Activated CD8-positive, alpha-beta memory T cell treated with anti-CD3 and anti-CD28 coated beads, Interleukin-2, amount 10 ng/mL, durations not matched to agents 7 days and 5 days (primary cell): ENCODE results near the gene ZNF385D. TPM values are rescaled to one million over a fixed set of nuclear protein-coding genes. Genes with fewer than 3 reads are reported as not detected.

Source experiments
- ATAC-seq: fragments of 150-1000 bp; cut with Tn5 transposase; one replicate; pipeline ENCODE4 v1.10.0; 2021; ENCODE audit warnings: moderate library complexity
- CTCF ChIA-PET: fragments of 350-600 bp; sonication (Branson Sonifier 250); formaldehyde crosslinking; loops from one replicate; lab custom pipeline; 2021; ENCODE audit warnings: antibody characterized with exemption; lab: Charles Lee
- DNase-seq: peaks from one replicate; pipeline ENCODE4 v3.0.0-alpha.2; 2020
- H3K27ac Mint-ChIP-seq: one replicate; pipeline ENCODE4 v1.8.0; 2021; ENCODE audit warnings: mild to moderate bottlenecking, mixed read lengths
- H3K27me3 Mint-ChIP-seq: one replicate; pipeline ENCODE4 v1.8.0; 2021; ENCODE audit warnings: mixed read lengths
- H3K36me3 Mint-ChIP-seq: one replicate; pipeline ENCODE4 v1.8.0; 2021; ENCODE audit warnings: mild to moderate bottlenecking, mixed read lengths
- H3K4me1 Mint-ChIP-seq: one replicate; pipeline ENCODE4 v1.8.0; 2021; ENCODE audit warnings: mixed read lengths
- H3K4me3 Mint-ChIP-seq: one replicate; pipeline ENCODE4 v1.8.0; 2021; ENCODE audit warnings: mild to moderate bottlenecking, moderate library complexity, mixed read lengths
- H3K9me3 Mint-ChIP-seq: one replicate; pipeline ENCODE4 v1.8.0; 2022; ENCODE audit warnings: low read depth, mixed read lengths
- total RNA-seq, 2 experiments: library from RNA; stranded (reverse); gene quantifications; one replicate each; pipeline ENCODE4 v1.2.3, GENCODE V29; 2021

ZNF385D gene, protein sequence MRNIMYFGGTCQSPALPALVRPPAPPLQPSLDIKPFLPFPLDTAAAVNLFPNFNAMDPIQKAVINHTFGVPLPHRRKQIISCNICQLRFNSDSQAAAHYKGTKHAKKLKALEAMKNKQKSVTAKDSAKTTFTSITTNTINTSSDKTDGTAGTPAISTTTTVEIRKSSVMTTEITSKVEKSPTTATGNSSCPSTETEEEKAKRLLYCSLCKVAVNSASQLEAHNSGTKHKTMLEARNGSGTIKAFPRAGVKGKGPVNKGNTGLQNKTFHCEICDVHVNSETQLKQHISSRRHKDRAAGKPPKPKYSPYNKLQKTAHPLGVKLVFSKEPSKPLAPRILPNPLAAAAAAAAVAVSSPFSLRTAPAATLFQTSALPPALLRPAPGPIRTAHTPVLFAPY
- not detected for total RNA-seq

DNA sequence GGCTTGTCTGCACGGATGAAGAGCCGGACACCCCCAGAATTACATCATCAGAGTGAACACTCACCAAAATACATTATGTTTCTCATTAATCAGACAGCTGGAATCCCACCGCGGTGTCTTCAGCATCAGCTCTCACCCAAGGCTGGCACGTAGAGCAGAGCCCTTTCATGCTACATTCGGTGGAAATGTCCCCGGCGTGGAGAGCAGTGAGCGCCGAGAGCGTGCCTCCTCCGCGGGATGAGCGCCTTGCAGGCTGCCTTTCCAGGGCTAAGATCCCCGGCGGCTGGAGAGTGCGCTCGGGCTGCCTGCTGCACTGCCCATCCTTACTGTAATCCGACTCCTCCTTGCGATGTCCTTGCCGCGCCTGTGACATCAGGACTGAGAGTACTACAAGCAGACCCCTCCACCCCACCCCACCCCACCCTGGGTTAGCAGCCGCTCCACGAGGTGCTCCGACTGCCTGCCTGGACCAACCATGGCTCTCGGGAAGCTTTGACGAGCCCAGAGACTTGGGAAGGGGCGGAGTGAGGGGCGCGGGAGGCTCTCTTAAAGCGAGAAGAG lies at the start of gene ZNF385D:
ZNF385D (minus strand) TSS at position 380 of the 561 bp plus-strand sequence; CDS start at position 86, 294 bp downstream.
- no peak for DNase-seq
- H3K27me3 Mint-ChIP-seq, result peaks cover 5% of the 10 kb centered on the region
- H3K36me3 Mint-ChIP-seq, result no peaks in the 10 kb centered on the region
- no peak for ATAC-seq
- H3K4me1 Mint-ChIP-seq, result no peaks in the 10 kb centered on the region
- H3K4me3 Mint-ChIP-seq, result no peak within 1 kb of the TSS
- no peak within 1 kb of the TSS for H3K27ac Mint-ChIP-seq
- CTCF ChIA-PET, result no interaction called here
- no peaks in the 10 kb centered on the region for H3K9me3 Mint-ChIP-seq

DNA sequence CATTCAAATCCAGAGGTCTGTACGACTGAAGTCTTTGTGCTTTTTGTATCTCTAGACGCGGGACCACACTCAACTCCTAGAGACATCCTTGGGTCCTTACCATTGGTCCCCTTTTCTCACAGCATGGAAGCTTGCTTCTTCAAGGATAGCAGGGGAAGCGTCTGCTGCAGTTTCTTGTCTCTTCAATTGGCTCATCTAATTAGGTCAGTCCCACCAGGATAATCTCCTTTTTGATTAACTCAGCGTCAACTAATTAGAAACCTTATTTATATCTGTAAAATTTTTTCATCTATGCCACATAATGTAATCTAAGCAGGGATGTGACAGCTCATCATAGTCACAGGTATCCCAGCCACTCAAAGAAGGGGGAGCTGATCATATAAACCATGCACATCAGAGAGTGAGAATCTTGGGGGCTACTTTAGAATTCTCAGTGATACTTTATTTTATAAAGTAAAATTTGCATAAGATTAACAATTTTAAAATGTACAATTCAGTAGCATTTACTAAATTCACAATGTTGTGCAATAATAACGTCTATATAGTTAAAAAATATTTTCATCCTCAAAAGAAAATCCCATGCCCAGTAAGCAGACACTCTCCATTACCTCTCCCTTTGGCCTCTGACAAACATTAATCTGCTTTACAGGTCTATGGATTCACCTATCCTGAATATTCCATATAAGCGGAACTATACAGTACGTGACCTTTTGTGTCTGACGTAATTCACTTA lies 47.5 kb upstream of the ZNF385D start:
- CTCF ChIA-PET, result no interaction called here
- Mint-ChIP-seq H3K27ac (no peak overlapping the region), H3K36me3 (no peaks in the 10 kb centered on the region), H3K4me1 (no peaks in the 10 kb centered on the region), H3K9me3 (peaks cover 11% of the 10 kb centered on the region), H3K4me3 (no peak overlapping the region), H3K27me3 (no peaks in the 10 kb centered on the region)
- no peak for DNase-seq
- ATAC-seq, result no peak

DNA sequence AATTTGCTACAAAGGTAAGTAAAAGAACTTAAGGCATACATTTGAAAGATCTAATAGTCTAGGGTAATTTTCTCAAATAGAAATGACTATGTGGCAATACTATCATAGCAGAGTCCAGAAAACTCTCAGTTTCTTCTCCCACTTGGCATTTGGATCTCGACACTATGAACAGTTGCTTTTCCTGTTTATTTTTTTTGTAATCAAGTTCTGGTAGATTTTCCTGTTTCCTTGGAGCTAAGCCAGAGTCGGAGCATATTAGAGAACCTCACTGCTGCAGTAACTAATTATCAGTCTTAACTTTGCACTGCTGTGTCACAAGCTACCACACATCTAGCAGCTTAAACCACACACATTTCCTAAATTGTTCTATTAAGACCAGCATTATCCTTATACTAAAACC lies 44.9 kb upstream of the ZNF385D start:
- H3K36me3 Mint-ChIP-seq, result no peaks in the 10 kb centered on the region
- ATAC-seq (no peak), DNase-seq (no peak)
- CTCF ChIA-PET, result no interaction called here
- no peaks in the 10 kb centered on the region for H3K4me1 Mint-ChIP-seq
- H3K4me3 Mint-ChIP-seq, result no peak overlapping the region
- no peaks in the 10 kb centered on the region for H3K27me3 Mint-ChIP-seq
- peaks cover 9% of the 10 kb centered on the region for H3K9me3 Mint-ChIP-seq
- H3K27ac Mint-ChIP-seq, result no peak overlapping the region

DNA sequence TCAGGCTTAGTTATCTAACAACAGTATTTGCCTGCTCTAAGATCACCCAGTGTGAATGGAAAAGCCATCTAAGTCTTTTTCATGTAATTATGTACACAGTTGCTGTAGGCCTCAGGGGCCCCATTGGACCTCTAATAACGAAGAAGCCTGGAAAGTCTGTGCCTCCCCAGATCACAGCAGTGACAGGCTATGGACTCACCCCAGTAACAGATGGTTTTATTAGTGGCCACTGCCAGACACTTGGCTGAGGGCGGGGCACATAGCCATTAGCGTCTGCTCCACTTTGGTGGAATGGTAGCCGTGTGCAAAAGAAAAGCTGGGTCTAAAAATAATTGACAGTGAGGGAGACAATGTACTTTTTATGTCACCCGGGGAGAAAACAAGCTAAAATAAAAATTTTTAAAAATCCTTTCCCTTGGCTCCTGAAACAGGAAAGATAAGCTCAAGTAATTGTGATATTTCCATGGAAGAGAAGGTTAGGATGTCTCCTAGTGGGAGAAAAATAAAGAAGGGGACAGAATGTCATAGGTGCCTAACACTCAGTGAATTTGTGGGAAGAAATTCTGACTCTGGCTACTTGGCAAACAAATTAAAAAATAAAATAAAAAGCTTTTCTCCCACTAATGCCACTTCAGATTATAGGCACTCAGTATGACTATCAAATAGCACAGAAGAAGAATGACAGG lies 44.3 kb upstream of the ZNF385D start:
- Mint-ChIP-seq H3K36me3 (no peaks in the 10 kb centered on the region), H3K4me3 (no peak overlapping the region), H3K27me3 (no peaks in the 10 kb centered on the region), H3K9me3 (peaks cover 6% of the 10 kb centered on the region), H3K27ac (no peak overlapping the region), H3K4me1 (no peaks in the 10 kb centered on the region)
- DNase-seq, result no peak
- CTCF ChIA-PET, result no interaction called here
- ATAC-seq, result no peak

DNA sequence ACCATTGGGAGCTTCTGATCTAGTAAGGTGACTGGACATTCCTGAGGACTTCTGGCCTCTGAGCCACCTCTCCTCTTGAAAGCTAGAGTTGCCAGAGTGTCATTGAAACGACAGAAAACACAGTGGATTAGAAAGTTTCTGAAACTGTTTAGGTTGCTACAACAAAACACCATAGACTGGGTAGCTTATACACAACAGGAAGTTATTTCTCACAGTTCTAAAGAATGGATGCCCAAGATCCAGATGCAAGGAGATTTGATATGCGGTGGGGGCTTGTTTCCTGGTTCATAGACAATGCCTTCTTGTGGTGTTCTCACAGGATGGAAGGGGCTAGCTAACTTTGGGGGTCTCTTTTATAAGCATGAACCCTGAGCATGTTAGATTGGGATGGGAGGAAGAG lies 43.3 kb upstream of the ZNF385D start:
- peaks cover 6% of the 10 kb centered on the region for H3K9me3 Mint-ChIP-seq
- H3K4me1 Mint-ChIP-seq, result no peaks in the 10 kb centered on the region
- no peak for DNase-seq
- no peaks in the 10 kb centered on the region for H3K36me3 Mint-ChIP-seq
- H3K27ac Mint-ChIP-seq, result no peak overlapping the region
- no peak overlapping the region for H3K4me3 Mint-ChIP-seq
- no peak for ATAC-seq
- CTCF ChIA-PET, result no interaction called here
- no peaks in the 10 kb centered on the region for H3K27me3 Mint-ChIP-seq

DNA sequence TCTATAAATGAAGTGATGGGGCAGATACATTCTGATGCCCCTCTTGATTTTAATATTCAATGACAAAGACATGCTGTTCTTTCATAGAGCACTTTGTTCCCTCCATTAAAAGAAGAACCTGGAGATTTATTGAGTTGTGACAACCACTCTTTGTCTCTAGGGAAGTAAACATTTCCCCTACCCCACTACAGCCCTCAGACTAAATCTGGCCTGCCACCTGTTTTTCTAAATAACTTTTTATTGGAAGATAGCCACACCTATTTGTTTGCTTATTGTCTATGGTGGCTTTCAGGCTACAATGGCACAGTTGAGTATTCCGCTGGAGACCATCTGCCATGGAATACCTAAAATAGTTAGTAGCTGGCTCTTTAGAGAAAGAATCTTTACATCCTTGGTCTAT lies 41.2 kb upstream of the ZNF385D start:
- no peak for ATAC-seq
- Mint-ChIP-seq H3K4me3 (no peak overlapping the region), H3K36me3 (no peaks in the 10 kb centered on the region), H3K9me3 (peaks cover 2% of the 10 kb centered on the region), H3K27me3 (no peaks in the 10 kb centered on the region), H3K27ac (no peak overlapping the region), H3K4me1 (no peaks in the 10 kb centered on the region)
- no peak for DNase-seq
- CTCF ChIA-PET, result no interaction called here

DNA sequence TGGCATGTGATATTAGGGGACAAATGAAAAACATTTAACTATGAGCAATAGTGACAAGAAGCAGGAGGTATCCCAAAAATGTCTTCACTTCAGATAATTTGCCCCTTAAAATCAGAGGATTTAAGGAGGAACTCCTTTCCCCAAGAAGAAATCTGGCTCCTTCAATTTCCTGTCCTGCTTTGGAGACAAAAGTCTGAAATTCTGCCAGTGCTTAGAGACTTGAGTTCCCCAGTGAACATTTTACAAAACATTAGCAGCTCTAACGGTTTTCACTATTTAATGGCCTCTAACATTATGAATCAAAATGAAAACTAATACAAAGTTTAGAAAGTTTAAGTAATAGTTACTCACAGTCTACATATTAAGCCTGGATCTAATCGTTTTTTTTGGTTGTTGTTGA lies 40.3 kb upstream of the ZNF385D start:
- no peak for ATAC-seq
- CTCF ChIA-PET, result no interaction called here
- no peak overlapping the region for H3K27ac Mint-ChIP-seq

DNA sequence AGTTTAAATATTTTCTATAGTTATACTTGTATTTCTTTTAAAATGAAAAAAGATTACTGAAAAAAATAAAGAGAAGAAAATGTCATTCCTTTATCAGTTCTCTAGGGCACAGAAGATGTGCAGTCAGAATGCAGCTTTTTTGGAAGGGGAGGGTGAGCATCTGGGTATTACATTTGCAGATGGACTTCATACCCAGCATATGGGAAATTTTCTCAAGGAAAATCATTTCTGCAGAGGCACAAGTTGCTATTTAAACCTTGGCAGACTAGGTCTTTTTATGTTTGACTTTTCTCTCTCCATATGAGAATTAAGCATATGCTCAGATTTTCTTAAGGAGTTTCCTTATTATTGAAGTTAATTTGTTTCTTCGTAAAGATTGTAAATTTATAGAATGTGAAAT lies 39.5 kb upstream of the ZNF385D start:
- Mint-ChIP-seq H3K36me3 (no peaks in the 10 kb centered on the region), H3K27ac (no peak overlapping the region), H3K27me3 (no peaks in the 10 kb centered on the region), H3K4me1 (no peaks in the 10 kb centered on the region), H3K9me3 (peaks cover 7% of the 10 kb centered on the region), H3K4me3 (no peak overlapping the region)
- DNase-seq (no peak), ATAC-seq (no peak)
- CTCF ChIA-PET, result no interaction called here

More for the DNA sequence above, 40.3 kb upstream of the ZNF385D start:
- Mint-ChIP-seq H3K36me3 (no peaks in the 10 kb centered on the region), H3K9me3 (peaks cover 7% of the 10 kb centered on the region), H3K4me3 (no peak overlapping the region), H3K27me3 (no peaks in the 10 kb centered on the region), H3K4me1 (no peaks in the 10 kb centered on the region)
- no peak for DNase-seq

DNA sequence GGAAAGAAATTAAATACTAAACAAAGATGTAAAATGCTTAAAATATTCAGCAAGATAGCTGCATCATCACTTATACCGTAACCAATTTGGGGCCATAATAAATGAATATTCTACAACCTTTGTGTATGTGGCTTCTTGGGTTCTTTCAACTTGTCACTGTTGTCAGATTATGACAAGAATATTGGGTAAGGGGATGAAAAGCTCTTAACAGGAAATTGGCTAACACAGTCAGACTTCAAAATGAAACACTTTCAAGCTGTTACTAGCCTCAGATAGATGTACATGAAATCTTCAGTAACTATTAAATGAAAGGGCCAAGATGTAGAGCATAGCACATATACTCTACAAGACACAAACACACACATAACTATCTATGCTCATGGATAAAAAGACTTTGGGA lies 38.7 kb upstream of the ZNF385D start:
- H3K4me3 Mint-ChIP-seq, result no peak overlapping the region
- H3K27me3 Mint-ChIP-seq, result no peaks in the 10 kb centered on the region
- ATAC-seq, result no peak
- no peak for DNase-seq
- H3K4me1 Mint-ChIP-seq, result no peaks in the 10 kb centered on the region
- H3K27ac Mint-ChIP-seq, result no peak overlapping the region
- H3K36me3 Mint-ChIP-seq, result no peaks in the 10 kb centered on the region
- H3K9me3 Mint-ChIP-seq, result peaks cover 7% of the 10 kb centered on the region
- CTCF ChIA-PET, result no interaction called here

DNA sequence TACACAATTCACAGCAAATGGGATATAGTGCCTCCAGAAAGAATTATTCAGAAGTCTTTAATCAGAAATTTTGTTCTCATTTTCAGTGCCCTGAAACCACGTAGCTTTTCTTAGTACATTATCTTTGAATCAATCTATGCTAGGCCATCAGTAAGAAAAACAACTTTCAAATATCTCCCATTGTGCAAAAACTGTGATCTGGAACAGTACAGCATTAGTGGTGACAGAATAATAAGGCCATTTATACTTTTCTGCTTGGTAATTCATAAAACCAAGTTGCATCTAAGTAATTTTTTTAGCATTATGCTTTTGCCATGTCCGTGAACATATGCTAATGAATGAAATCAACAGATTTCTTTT lies 35.4 kb upstream of the ZNF385D start:
- no peaks in the 10 kb centered on the region for H3K36me3 Mint-ChIP-seq
- H3K4me3 Mint-ChIP-seq, result no peak overlapping the region
- H3K27me3 Mint-ChIP-seq, result no peaks in the 10 kb centered on the region
- ATAC-seq (no peak), DNase-seq (no peak)
- no peak overlapping the region for H3K27ac Mint-ChIP-seq
- peaks cover 12% of the 10 kb centered on the region for H3K9me3 Mint-ChIP-seq
- no peaks in the 10 kb centered on the region for H3K4me1 Mint-ChIP-seq
- CTCF ChIA-PET, result no interaction called here

DNA sequence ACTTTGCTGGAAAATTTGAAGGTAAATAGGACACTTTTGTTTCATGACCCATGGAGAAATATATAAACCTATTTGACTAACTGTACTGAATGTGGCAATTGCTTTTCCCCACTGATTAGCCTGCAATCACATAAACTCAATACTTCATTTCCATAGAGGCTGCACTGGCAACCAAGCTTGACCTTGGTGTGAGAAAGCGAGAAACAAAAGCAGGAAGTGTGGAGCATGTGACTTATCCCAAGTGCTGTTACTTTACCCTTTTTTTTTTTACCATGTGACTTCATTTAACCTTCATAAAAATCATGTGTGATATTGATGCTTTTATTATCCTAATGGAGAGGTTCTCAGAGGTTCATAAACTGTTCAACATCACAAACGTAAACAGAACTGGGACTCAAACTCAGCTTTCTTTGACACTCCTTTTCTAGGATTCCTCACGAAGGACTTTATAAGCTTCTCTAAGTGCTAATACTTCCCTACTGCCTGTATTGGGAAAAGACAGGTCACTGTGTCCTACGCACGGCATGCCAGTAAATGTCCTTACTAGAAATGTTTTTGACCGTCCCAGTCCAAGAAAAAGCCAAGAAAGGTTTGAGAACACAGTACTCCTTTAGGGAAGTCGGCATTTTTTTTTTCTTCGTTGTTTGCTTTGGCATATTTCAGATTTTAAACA lies 34.9 kb upstream of the ZNF385D start:
- Mint-ChIP-seq H3K27me3 (no peaks in the 10 kb centered on the region), H3K27ac (no peak overlapping the region), H3K9me3 (peaks cover 13% of the 10 kb centered on the region), H3K36me3 (no peaks in the 10 kb centered on the region), H3K4me3 (no peak overlapping the region), H3K4me1 (no peaks in the 10 kb centered on the region)
- ATAC-seq, result no peak
- DNase-seq, result no peak
- CTCF ChIA-PET, result no interaction called here

DNA sequence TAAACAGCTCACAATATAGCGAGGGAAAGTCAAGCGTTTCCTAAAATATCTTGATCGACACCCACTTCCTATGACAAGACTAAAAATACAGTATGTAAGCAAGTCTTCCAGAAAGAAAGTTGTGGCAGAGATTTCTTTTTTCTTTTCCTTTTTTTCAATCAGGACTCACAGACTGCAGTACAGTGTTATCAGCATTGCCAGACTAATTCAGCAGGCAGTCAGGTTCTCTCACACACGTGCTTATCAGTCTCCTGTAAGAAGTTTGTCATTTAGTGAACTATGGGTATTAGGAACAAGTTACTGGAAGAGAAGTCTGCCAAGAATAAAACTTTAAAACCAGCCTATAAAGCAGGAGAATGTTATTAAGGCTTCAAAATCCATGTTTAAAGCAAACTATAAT lies 32.8 kb upstream of the ZNF385D start:
- H3K4me3 Mint-ChIP-seq, result no peak overlapping the region
- DNase-seq (no peak), ATAC-seq (no peak)
- peaks cover 17% of the 10 kb centered on the region for H3K9me3 Mint-ChIP-seq
- CTCF ChIA-PET, result no interaction called here
- H3K36me3 Mint-ChIP-seq, result no peaks in the 10 kb centered on the region
- no peaks in the 10 kb centered on the region for H3K4me1 Mint-ChIP-seq
- H3K27ac Mint-ChIP-seq, result no peak overlapping the region
- H3K27me3 Mint-ChIP-seq, result no peaks in the 10 kb centered on the region

DNA sequence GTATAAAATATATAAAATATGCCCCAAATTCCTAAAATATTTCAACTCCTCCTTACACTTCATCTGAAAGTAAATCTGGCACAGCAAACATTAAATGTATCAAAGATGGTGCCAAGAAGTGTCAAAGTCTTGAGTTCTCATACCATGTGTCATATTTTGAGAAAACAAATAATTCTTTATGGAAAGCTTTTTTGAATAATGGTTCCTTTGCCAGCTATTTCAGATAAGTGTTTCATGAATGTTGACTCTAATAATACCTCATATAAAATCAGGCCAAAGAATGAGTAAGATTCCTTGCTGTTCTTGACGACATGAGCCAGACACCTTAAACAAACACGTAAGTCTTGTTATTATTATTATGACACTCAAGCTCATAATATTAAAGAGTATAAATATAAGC lies 30.3 kb upstream of the ZNF385D start:
- no peak overlapping the region for H3K4me3 Mint-ChIP-seq
- no peaks in the 10 kb centered on the region for H3K36me3 Mint-ChIP-seq

More for the DNA sequence above, 30.3 kb upstream of the ZNF385D start:
- Mint-ChIP-seq H3K4me1 (no peaks in the 10 kb centered on the region), H3K27me3 (no peaks in the 10 kb centered on the region), H3K9me3 (peaks cover 10% of the 10 kb centered on the region), H3K27ac (no peak overlapping the region)
- no peak for ATAC-seq
- DNase-seq, result no peak
- CTCF ChIA-PET, result no interaction called here
